HG03432 (cell line): ENCODE measurements around the gene SIGLEC9.

Experiments used
- ATAC-seq: cut with Tn5 transposase; IDR thresholded peaks from one replicate; pipeline ENCODE4 v1.9.1; 2021; ENCODE audit warnings: mild to moderate bottlenecking, moderate library complexity; ENCODE audit not compliant: unreplicated experiment

Gene SIGLEC9

GRCh38 chr19:51124729-51125128, at the start of gene SIGLEC9:
Gene SIGLEC9, plus strand, starts transcription at chr19:51124906. Its CDS starts 69 bp downstream, at chr19:51124975.
- ATAC-seq = no peak

GRCh38 chr19:51075998-51076397, 48.7 kb upstream of the SIGLEC9 start:
- no peak for ATAC-seq

GRCh38 chr19:51076631-51077213, 48.0 kb upstream of the SIGLEC9 start:
- no peak for ATAC-seq

GRCh38 chr19:51078104-51078503, 46.6 kb upstream of the SIGLEC9 start:
- ATAC-seq = no peak

DNA sequence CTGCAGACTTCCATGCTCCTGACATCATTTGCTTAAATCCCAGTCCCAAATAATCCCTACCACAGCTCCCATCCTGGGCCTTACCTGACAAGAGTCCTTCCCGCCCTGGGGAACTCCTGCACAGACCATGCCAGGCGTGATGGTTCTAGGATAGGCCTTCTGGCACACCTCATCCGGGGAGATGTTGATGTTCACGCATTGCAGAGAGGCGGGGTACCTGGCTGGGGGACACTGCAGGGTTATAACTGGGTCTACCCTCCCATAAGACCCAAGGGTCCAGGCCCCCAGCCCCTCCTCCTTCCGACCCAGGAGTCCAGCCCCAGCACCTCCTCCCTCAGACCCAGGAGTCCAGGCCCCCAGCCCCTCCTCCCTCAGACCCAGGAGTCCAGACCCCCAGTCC, 46.0 kb upstream of the SIGLEC9 start:
- no peak for ATAC-seq

DNA sequence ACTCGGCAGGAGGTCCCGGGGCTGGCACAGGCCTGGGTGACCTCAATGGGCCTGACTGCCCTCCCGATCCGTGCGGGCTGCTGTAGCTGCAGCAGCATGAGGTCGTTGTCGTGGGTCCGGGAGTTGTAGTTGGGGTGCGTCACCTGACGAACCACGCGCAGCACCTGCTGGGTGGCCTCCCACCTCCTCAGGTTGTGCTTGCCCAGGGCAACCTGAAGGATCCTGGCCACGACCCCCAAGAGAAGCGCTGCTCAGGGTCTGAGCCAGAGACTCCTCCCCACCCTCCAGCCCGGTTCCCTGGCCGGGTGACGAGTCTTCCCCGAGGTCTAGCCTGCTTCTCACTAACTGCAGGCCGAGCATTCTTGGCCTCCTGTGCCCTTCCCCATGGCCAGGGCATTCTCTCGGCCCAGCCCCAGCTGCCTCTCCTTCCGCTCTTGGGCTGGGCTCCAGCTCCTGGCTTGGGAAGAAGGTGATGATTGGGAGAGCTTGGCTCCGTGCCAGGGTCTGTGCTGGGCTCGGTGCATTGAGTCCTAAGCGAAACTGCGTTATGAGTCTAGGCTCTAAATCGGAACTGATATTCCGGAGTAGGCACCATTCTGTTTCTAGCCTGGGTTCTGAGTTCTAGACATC, 45.1 kb upstream of the SIGLEC9 start:
- ATAC-seq = no peak

DNA sequence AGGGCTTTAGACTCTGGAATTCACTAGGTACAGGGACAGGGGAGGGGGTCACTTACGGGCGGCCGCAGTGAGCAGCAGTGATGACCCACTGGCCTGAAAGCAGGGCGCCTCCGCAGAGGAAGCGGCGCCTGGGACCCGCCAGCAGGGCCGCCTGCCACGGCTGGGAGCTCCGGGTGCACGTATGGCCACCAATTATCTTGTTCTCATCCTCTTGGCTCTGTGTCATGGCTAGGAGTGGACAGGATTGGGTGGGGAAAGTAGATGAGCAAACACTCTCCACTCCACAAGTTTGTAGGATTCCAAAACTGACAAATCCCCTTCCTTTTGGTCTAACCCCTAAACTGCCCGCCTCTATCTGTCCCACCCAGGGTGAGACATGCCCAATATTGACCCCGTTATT, 43.2 kb upstream of the SIGLEC9 start:
- ATAC-seq = no peak

- ATAC-seq = no peak
These were observed 42.1 kb upstream of the SIGLEC9 start, which contains the start of gene KLK14 for GRCh38 chr19:51082611-51083010. Gene KLK14, minus strand, starts transcription at chr19:51082887. Its CDS starts 273 bp downstream, at chr19:51082614.

DNA sequence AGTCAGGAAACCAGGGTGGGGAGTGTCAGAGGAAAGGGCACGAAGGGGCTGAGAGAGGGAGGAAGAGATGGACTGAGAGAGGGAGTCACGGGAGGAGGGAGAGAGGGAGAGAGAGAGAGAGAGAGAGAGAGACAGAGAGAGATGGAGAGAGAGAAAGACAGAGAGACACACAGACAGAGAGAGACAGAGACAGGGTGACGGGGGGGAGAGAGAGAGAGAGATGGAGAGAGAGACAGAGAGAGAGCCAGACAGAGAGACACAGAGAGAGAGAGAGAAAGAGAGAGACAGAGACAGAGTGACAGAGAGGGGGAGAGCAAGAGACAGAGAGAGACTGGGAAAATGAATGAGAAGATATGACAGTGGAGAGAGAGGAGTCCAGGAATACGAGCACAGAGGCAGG, 41.5 kb upstream of the SIGLEC9 start:
- no peak for ATAC-seq

DNA sequence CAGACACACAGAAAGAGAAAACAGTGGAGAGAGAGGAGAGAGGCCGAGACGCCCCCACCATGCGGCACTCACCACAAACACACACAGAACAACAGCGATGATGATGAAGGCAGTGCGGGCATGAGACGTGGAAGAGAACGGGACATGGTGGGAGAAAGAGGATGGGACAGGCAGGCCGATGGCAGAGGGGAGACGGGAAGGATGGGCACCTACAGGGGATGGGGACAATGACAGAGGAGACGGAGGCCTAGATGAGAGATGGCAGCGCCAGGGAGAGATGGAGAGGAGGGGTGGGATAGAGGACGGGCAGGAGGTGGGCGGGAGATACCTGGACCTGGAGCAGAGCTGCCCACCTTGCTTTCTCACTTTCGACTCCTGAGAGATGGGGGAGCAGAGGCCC, 40.9 kb upstream of the SIGLEC9 start:
- ATAC-seq = no peak

DNA sequence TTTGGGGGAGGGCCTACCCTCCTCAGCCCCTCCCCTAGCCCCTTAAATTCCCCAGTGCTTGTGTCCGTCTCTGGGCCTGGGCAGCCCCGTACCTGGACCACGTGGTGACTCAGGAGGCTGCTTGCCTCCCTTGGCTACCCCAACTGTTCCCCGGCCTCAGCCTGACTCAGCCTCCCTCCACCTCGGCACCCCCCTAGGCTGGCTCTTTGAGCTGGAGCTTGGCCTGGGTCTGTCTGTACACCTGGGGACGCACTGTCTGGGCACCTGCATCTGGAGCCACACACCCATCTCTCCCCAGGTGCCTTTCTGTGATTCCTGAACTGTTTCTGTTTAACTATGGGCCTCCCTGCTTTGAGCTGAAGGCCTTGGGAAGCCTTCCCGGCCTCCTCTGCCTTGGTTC, 40.2 kb upstream of the SIGLEC9 start:
- no peak for ATAC-seq

DNA sequence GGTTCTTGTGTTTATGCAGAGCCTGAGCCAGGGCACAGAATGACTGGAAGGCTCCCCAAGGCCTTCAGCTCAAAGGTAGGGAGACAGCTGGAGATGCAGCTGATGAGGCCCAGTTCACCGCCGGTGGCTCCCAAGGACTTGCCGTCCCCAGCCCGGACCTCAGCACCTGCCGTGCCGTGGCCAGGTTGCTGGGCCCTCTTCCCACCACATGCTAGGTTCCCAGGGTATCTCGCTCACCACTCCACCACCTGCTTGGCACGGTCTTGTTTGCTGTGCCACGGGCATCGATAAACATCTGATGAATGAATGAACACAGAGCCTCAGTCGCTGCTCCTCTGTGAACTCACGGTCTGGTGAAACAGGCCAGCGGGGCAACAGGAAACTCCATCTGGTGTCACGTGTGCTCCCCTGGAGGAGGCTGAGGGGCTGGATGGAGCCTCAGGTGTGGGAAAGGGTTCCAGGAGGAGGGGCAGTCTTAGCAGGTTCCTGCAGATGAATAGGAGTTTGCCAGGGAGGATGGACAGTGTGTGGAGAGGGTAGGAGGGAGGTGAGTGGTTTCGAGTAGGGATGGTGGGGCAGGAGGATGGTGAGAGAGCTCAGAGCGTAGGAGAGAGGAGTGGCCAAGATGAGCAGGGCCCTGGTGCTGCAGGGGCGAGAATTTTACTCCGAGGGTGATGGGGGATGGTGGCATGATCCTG, 38.4 kb upstream of the SIGLEC9 start:
- ATAC-seq = no peak

DNA sequence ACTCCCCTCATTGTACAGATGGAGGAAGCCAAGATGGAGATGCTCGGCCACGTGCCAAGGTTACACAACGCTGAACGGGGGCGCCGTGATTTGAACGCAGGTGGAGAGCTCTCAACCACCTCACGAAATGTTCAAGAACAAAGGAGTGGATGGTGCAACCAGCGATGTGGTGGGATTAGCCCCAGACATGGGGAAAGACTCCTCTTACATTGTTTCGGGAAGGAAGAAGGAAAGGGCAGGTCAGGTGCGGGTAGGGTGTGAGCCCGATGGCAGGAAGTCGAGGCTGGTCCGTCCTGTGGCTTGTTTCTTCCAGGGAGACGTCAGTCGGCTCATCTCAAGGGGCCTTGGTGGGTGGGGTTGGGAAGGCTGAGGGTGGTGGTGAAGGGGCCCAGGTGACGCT, 34.9 kb upstream of the SIGLEC9 start:
- no peak for ATAC-seq

DNA sequence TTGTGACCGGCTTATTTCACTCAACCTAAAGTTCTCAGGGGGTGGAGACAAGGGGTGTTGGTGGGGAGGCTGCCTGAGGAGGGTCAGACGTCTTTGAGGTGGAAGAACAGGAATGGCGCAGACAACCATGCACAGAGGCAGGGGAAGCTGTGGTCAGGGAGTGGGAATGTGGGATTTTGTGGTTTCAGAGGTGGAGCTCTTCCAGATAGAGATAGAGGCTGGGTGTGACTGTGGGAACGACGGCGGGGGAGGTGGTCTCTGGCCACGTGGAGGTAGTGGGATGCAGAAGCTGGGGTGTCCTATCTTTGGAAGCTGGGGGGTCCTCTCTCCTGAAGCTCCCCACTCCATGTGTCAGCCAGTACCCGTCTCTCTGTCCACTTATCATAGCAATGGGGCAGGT, 34.2 kb upstream of the SIGLEC9 start:
- no peak for ATAC-seq

DNA sequence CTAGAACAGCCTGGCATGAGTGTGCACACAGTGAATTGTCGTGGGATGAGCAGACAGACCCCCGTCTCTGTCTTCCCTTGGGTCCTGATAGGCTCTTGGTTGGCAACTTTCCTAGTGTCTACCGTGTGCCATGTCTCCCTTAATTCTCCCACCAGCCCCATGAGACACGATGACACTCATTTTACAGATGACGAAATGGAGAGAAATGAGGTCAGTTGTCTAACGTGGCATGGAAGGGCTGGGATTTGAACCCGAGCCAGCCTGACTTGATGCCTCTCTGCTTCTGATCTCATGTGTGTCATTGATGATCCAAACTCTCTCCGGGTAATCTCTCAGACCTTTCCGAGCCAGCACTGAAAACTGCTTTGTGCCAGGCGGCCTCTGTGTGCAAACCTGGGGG, 33.6 kb upstream of the SIGLEC9 start:
- no peak for ATAC-seq

DNA sequence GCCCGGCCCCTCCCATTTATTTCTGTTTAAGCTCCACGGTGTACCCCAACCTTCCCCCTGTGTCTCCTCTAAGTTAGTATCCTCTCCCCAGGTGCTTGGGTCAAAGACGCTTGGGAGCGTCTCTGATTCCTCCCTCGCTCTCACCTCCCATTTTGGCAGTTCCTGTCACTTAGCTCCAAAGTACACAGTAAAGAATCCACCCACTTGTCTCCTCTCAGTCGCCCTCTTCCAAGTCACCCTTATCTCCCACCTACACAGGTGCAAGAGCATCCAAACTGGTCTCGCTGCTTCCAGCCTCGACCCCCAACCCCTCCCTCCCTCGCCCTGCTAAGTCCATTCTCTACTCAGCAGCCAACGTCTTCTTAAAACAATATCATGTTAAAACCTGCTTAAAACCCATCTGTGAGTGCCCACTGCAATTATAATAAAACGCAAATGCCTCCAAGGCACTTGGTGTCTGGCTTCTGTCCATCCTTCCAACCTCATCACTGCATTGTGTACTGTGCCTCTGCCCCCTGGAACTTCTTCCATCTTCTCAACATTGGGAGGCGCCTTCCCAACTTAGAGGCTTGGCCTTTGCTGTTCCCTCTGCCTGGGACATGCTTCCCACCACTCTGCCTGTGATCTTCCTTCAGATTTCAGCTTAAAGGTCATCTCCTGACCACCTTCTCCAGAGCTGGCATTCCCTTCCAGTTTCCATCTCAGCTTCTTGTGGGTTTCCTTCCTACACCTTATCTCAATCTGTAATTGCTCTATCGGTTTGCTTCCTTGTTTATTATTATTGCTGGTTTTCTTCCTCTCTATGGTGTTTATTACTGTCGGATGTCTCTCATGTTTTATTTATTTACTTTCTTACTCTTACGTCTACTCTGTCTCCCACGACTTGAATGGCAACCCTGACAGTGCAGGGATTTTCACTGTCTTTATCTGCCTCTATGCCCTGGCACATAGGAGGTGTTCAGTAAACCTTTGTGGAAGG, 32.5 kb upstream of the SIGLEC9 start:
- no peak for ATAC-seq

DNA sequence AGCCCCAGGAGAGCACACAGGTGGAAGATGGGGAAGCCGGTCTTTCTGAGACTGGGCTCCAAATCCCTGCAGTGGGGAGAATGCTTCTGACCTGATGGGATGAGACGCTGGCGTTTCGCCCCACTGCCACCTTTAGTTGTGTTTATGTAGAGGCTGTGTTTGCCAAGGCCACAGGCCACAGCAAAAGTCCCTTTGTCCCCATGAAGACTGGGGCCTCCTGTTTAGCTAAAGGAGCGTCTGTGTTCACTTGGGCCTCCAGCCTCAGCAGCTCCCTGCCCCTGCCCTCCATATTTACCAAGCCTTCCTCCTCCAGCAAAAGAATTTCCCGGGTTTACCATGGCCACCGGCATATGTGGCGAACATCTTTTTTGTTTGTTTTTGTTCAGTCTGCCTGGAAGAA, 31.6 kb upstream of the SIGLEC9 start:
- no peak for ATAC-seq

DNA sequence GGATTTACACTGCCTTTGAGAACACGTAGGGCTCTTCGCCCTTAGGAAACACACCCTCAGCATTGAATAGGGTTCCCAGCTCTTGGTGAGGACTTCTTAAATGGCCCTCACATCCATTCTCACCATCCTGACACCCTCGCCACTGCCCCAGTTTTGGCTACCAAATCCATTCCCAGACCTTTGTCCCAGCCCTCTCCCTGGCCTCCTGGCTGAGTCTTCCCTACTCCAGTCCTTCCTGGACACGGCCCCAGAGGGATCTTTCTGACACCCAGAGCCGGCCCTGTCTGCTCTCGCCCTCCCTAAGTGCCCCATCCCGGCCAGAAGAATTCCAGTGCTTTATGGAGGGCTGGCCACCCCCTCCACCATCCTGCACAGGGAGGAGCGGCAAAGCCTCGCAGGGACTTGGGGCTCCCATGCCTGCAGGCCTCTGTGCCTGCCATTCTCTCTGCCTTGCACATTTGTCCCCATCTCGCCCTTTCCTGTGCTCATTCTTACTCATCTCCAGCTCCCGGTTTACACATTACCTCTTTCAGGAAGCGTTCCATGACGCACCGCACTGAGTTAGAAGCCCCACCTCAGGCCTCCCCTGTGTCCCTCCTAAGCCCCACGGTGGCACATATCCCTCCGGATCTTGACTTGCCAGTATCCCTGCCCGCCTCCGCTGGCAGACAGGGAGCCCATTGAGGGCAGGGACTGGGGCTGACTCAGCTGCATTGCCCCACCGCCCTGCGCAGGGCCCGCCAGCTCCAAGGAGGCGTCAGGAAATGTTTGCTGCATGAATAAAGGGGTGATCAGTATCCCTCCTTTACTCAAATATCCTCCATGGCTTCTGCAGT, 31.0 kb upstream of the SIGLEC9 start:
- no peak for ATAC-seq

DNA sequence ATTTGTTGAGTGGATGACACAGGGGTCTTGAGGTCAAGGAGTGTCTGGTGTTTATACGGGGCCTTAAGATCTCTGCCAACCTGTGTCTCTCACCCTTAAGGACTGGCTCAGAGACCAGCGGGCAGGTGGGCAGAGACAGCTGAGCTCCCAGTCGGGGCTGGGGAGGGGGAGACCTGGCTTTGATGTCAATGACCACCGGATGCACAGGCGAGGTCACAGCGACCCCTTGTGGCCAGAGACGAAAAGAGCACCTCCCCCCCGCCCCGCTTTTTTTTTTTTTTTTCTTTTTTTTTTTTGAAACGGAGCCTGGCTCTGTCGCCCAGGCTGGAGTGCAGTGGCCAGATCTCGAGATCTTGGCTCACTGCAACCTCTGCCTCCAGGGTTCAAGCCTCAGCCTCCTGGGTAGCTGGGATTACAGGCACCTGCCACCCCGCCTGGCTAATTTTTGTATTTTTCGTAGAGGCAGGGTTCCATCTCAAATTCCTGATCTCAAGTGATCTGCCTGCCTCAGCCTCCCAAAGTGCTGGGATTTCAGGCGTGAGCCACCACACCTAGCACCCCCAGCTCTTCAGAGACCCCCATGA, 29.9 kb upstream of the SIGLEC9 start:
- ATAC-seq = no peak
